Loucy (cell line): ENCODE measurements around the gene ARL2.

Experiments used
- CTCF ChIP-seq: fragments of 200-600 bp; sonication (generic); conservative IDR thresholded peaks from 2 replicates; pipeline ENCODE4 v1.5.1; 2014; ENCODE audit warnings: mild to moderate bottlenecking, antibody characterized with exemption, low read length
- EZH2phosphoT487 ChIP-seq: fragments of 200-600 bp; IDR thresholded peaks from 2 replicates; pipeline ENCODE4 v1.6.1; 2018; ENCODE audit warnings: antibody characterized with exemption, mild to moderate bottlenecking, moderate library complexity, borderline replicate concordance

GRCh38 chr11:65042891-65043290, 28.9 kb downstream of the ARL2 start:
- no peak for TF ChIP-seq CTCF
- no peak for TF ChIP-seq EZH2phosphoT487
